Ascending aorta (tissue), 2 donors: ENCODE data around the gene LRRC14B. TPM values are rescaled to one million over a fixed set of nuclear protein-coding genes. Genes with fewer than 3 reads are reported as not detected.

Source experiments
- DNase-seq, 2 donors: peaks; one replicate each; pipeline ENCODE4 v3.0.0-alpha.2; 2019; ENCODE audit warnings: low spot score in 2 of 2
- H3K27ac ChIP-seq, 2 donors: fragments of 200-600 bp; sonication (generic); one replicate each; pipeline ENCODE4 v1.5.1; 2016 to 2017; ENCODE audit warnings: mild to moderate bottlenecking in 1 of 2
- H3K27me3 ChIP-seq: fragments of 200-600 bp; sonication (generic); one replicate; pipeline ENCODE4 v1.5.1; 2017
- H3K36me3 ChIP-seq, 2 donors: fragments of 200-600 bp; sonication (generic); one replicate each; pipeline ENCODE4 v1.5.1; 2016
- H3K4me1 ChIP-seq, 2 donors: fragments of 200-600 bp; sonication (generic); one replicate each; pipeline ENCODE4 v1.5.1; 2016 to 2017; ENCODE audit warnings: mild to moderate bottlenecking in 1 of 2
- H3K4me3 ChIP-seq, 2 donors: fragments of 200-600 bp; sonication (generic); one replicate each; pipeline ENCODE4 v1.5.1; 2016 to 2017; ENCODE audit warnings: mild to moderate bottlenecking in 1 of 2
- H3K9me3 ChIP-seq, 2 donors: fragments of 200-600 bp; sonication (generic); one replicate each; pipeline ENCODE4 v1.5.1; 2016
- CTCF ChIP-seq, 3 experiments: fragments of 200-600 bp in 2 of 3; fragments of 450-650 bp in 1 of 3; sonication (generic) in 2 of 3; IDR thresholded peaks; one replicate each; pipeline ENCODE4 v1.5.1; 2016 to 2019; ENCODE audit warnings: antibody characterized with exemption in 3 of 3, mild to moderate bottlenecking in 1 of 3, moderate library complexity in 1 of 3
- intact Hi-C: fragments of 100-400 bp; cut with DNase I; formaldehyde crosslinking; loops from one replicate; pipeline ENCODE4 v1.15.1; 2023
- total RNA-seq: library from RNA; depleted of rRNA; stranded (reverse); fragments of >200 nt; gene quantifications from one replicate; pipeline ENCODE4 v1.1.0, GENCODE V29; 2016

LRRC14B gene
- total RNA-seq, 1 donor from 2014 or later: not detected

DNA sequence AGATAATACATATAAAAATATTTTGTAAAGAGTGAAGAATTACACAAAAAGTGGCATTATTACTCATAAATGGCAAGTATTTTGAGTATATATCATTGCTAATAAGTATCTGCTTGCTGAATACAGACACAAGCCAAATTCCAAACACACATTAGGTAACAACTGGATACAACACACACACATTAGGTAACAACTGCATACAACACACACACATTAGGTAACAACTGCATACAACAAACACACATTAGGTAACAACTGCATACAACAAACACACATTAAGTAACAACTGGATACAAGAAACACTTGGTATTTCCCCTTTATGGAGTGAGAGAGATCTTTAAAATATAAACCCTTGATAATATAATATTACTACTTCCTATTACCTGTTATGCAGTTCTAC lies 13.2 kb downstream of the LRRC14B start:
- no peak overlapping the region for H3K27ac ChIP-seq
- DNase-seq: no peak
- peaks cover 18 to 28% of the 10 kb centered on the region in 2 donors for H3K36me3 ChIP-seq
- no peaks in the 10 kb centered on the region for H3K27me3 ChIP-seq
- no peaks in the 10 kb centered on the region for H3K4me1 ChIP-seq
- intact Hi-C loops: no loop called here
- no peak overlapping the region for H3K4me3 ChIP-seq
- no peaks in the 10 kb centered on the region for H3K9me3 ChIP-seq
- TF ChIP-seq CTCF (IDR thresholded peaks at IDR 0.05): no peak

GRCh38 chr5:204966-205670 lies 13.8 kb downstream of the LRRC14B start:
- peak in 1 of 2 donors; percentile 25 for DNase-seq
- Histone ChIP-seq H3K9me3 (no peaks in the 10 kb centered on the region), H3K36me3 (peaks cover 18 to 28% of the 10 kb centered on the region in 2 donors), H3K27me3 (no peaks in the 10 kb centered on the region), H3K4me1 (no peaks in the 10 kb centered on the region), H3K4me3 (no peak overlapping the region), H3K27ac (no peak overlapping the region)
- TF ChIP-seq CTCF (IDR thresholded peaks at IDR 0.05): no peak
- intact Hi-C loops: no loop called here

GRCh38 chr5:206406-206805 lies 15.1 kb downstream of the LRRC14B start:
- H3K9me3 ChIP-seq: no peaks in the 10 kb centered on the region
- DNase-seq: no peak
- no peak for TF ChIP-seq CTCF (IDR thresholded peaks at IDR 0.05)

GRCh38 chr5:206927-207536 lies 15.7 kb downstream of the LRRC14B start:
- Histone ChIP-seq H3K36me3 (peaks cover 18 to 28% of the 10 kb centered on the region in 2 donors), H3K4me1 (no peaks in the 10 kb centered on the region), H3K27me3 (no peaks in the 10 kb centered on the region), H3K4me3 (no peak overlapping the region), H3K27ac (no peak overlapping the region), H3K9me3 (no peaks in the 10 kb centered on the region)
- intact Hi-C loops: no loop called here
- DNase-seq: no peak
- no peak for TF ChIP-seq CTCF (IDR thresholded peaks at IDR 0.05)

More at GRCh38 chr5:206406-206805, 15.1 kb downstream of the LRRC14B start:
- Histone ChIP-seq H3K36me3 (peaks cover 18 to 28% of the 10 kb centered on the region in 2 donors), H3K27me3 (no peaks in the 10 kb centered on the region), H3K4me3 (no peak overlapping the region), H3K4me1 (no peaks in the 10 kb centered on the region), H3K27ac (no peak overlapping the region)
- intact Hi-C loops: no loop called here

DNA sequence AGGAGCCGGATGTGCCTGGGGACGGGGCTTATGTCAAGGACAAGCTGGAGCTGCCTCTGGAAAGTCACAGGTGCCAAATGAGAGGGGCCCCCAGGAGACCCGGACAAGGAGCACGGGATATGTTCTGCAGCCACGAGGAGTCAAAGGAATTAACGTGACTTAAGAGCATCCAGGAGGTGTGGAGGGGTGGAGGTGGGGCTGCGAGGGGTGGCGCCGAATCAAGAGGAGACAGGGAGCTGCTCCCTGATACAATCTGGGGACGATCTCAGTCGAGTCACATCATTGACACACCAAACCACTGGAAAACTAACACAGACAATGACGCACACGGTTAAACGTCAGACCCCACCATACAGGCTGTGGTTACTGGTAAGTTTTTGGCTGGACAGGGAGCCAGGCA lies 16.3 kb downstream of the LRRC14B start:
- no peak for TF ChIP-seq CTCF (IDR thresholded peaks at IDR 0.05)
- Histone ChIP-seq H3K9me3 (no peaks in the 10 kb centered on the region), H3K27ac (no peak overlapping the region), H3K36me3 (peaks cover 18 to 28% of the 10 kb centered on the region in 2 donors), H3K4me1 (no peaks in the 10 kb centered on the region), H3K4me3 (no peak overlapping the region), H3K27me3 (no peaks in the 10 kb centered on the region)
- no peak for DNase-seq
- intact Hi-C loops: no loop called here
